Measurements from ENCODE around the gene LIN9. TPM values are rescaled to one million over a fixed set of nuclear protein-coding genes. Genes with fewer than 3 reads are reported as not detected.
"Not testable (repeated sequence)": the region's sequence is repeated elsewhere in the genome, so short reads cannot be mapped to it uniquely, and the experiment has no call there.

The LIN9 gene
- 1.8 TPM for total RNA-seq

- peak; percentile 95 for DNase-seq (ENCODE audit: low spot score)
- ATAC-seq, result peak; percentile 93
- intact Hi-C loops (cut with DNase I), result no loop called here
Measured at GRCh38 chr1:226308723-226309397, at the start of gene LIN9. Gene LIN9, minus strand, starts transcription at chr1:226309164. Its CDS starts 25 bp downstream, at chr1:226309139.

- DNase-seq (ENCODE audit: low spot score) (no peak), ATAC-seq (no peak)
- intact Hi-C loops (cut with DNase I), result no loop called here
Measured at GRCh38 chr1:226357416-226357815, 48.5 kb upstream of the LIN9 start.

- DNase-seq (ENCODE audit: low spot score) (no peak), ATAC-seq (peak; percentile 94)
- intact Hi-C loops (cut with DNase I), result no loop called here
Measured at GRCh38 chr1:226355669-226356551, 46.9 kb upstream of the LIN9 start.

- intact Hi-C loops (cut with DNase I), result no loop called here
- DNase-seq (ENCODE audit: low spot score) (no peak), ATAC-seq (no peak)
Measured at GRCh38 chr1:226355016-226355415, 46.1 kb upstream of the LIN9 start.

GRCh38 chr1:226353698-226354525 lies 44.9 kb upstream of the LIN9 start:
- no peak for DNase-seq (ENCODE audit: low spot score)
- ATAC-seq, result no peak
- intact Hi-C loops (cut with DNase I), result no loop called here

GRCh38 chr1:226351709-226352108 lies 42.7 kb upstream of the LIN9 start:
- no peak for ATAC-seq
- DNase-seq (ENCODE audit: low spot score), result no peak
- intact Hi-C loops (cut with DNase I), result no loop called here

GRCh38 chr1:226350519-226350865 lies 41.5 kb upstream of the LIN9 start:
- ATAC-seq, result peak; percentile 26
- intact Hi-C loops (cut with DNase I), result no loop called here

GRCh38 chr1:226349801-226350518 lies 41.0 kb upstream of the LIN9 start:
- DNase-seq (ENCODE audit: low spot score), result no peak
- peak; percentile 34 for ATAC-seq
- intact Hi-C loops (cut with DNase I), result no loop called here

More at GRCh38 chr1:226350519-226350865, 41.5 kb upstream of the LIN9 start:
- no peak for DNase-seq (ENCODE audit: low spot score)

- ATAC-seq (no peak), DNase-seq (ENCODE audit: low spot score) (no peak)
- intact Hi-C loops (cut with DNase I), result no loop called here
Measured at GRCh38 chr1:226349081-226349480, 40.1 kb upstream of the LIN9 start.

GRCh38 chr1:226344441-226345259 lies 35.7 kb upstream of the LIN9 start:
- ATAC-seq (no peak), DNase-seq (ENCODE audit: low spot score) (no peak)
- intact Hi-C loops (cut with DNase I), result no loop called here

GRCh38 chr1:226342656-226343055 lies 33.7 kb upstream of the LIN9 start:
- no peak for ATAC-seq
- no peak for DNase-seq (ENCODE audit: low spot score)
- intact Hi-C loops (cut with DNase I), result no loop called here

GRCh38 chr1:226340111-226340510 lies 31.1 kb upstream of the LIN9 start:
- DNase-seq (ENCODE audit: low spot score); intact Hi-C loops (cut with DNase I); ATAC-seq: not testable (repeated sequence)

GRCh38 chr1:226337276-226337875 lies 28.4 kb upstream of the LIN9 start:
- ATAC-seq (no peak), DNase-seq (ENCODE audit: low spot score) (no peak)
- intact Hi-C loops (cut with DNase I), result no loop called here

- DNase-seq (ENCODE audit: low spot score) (no peak), ATAC-seq (no peak)
- intact Hi-C loops (cut with DNase I), result no loop called here
Measured at GRCh38 chr1:226335661-226336060, 26.7 kb upstream of the LIN9 start.

- DNase-seq (ENCODE audit: low spot score) (no peak), ATAC-seq (no peak)
- intact Hi-C loops (cut with DNase I), result no loop called here
Measured at GRCh38 chr1:226332947-226333346, 24.0 kb upstream of the LIN9 start.

GRCh38 chr1:226329237-226329636 lies 20.3 kb upstream of the LIN9 start:
- intact Hi-C loops (cut with DNase I), result no loop called here
- ATAC-seq (no peak), DNase-seq (ENCODE audit: low spot score) (no peak)

GRCh38 chr1:226327761-226328162 lies 18.8 kb upstream of the LIN9 start:
- DNase-seq (ENCODE audit: low spot score) (no peak), ATAC-seq (no peak)
- intact Hi-C loops (cut with DNase I), result no loop called here

- no peak for ATAC-seq
- intact Hi-C loops (cut with DNase I), result no loop called here
- no peak for DNase-seq (ENCODE audit: low spot score)
Measured at GRCh38 chr1:226325178-226325577, 16.2 kb upstream of the LIN9 start.

Measured in sciatic nerve (tissue), 2 donors.